Mammary epithelial cell (primary cell): ENCODE results near the gene RIC8A.
"Not testable (repeated sequence)": the region's sequence is repeated elsewhere in the genome, so short reads cannot be mapped to it uniquely, and the experiment has no call there.

ENCODE experiments used
- CTCF ChIP-seq, 2 donors: IDR thresholded peaks in 1 of 2; conservative IDR thresholded peaks in 1 of 2; 2 replicates each; pipeline ENCODE4 v1.5.1; 2011 to 2012; ENCODE audit warnings: inconsistent platforms in 2 of 2, low read length in 2 of 2, mild to moderate bottlenecking in 2 of 2, control low read depth in 1 of 2, low read depth in 1 of 2; ENCODE audit not compliant: insufficient read depth in 1 of 2; ENCODE audit errors: extremely low read depth in 1 of 2
- EZH2 ChIP-seq: IDR thresholded peaks from 2 replicates; pipeline ENCODE4 v1.6.1; 2012; ENCODE audit warnings: low read length, inconsistent platforms, borderline replicate concordance

GRCh38 chr11:192674-193128, 14.8 kb upstream of the RIC8A start, which contains the start of gene SCGB1C1:
- TF ChIP-seq CTCF (conservative IDR thresholded peaks at IDR 0.05 in 1 of 2, IDR thresholded peaks at IDR 0.05 in 1 of 2; ENCODE audit: extremely low read depth in 1 of 2, insufficient read depth in 1 of 2, low read depth in 1 of 2, low read length in 2 of 2); EZH2: not testable (repeated sequence)
